ENCODE data around the gene SORCS2.

DNA sequence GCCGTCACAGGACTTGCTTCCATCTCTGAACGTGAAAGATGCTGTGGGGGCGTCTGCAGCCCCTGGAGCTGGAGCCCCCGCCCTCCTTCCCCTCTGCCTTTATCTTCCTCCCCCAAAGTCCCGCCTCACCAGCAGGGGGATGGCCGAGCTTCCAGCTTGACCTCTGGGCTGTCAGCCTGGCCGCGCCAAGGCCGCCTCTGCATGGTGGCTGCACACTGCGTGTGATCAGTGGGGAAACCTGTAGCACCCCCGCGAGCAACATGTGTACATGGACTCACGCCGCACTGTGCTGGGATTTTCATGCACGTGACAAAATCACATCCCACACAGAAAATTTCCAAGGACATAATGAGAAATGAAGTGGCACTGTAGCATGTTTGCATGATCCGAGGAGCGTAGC is 268.9 kb downstream of the SORCS2 start:
- no peak for TF ChIP-seq CTCF (IDR thresholded peaks at IDR 0.05)
- TF ChIP-seq POLR2AphosphoS5 (IDR thresholded peaks at IDR 0.05; ENCODE audit: low read depth, low read length): no peak
- TF ChIP-seq, protein P1, sequence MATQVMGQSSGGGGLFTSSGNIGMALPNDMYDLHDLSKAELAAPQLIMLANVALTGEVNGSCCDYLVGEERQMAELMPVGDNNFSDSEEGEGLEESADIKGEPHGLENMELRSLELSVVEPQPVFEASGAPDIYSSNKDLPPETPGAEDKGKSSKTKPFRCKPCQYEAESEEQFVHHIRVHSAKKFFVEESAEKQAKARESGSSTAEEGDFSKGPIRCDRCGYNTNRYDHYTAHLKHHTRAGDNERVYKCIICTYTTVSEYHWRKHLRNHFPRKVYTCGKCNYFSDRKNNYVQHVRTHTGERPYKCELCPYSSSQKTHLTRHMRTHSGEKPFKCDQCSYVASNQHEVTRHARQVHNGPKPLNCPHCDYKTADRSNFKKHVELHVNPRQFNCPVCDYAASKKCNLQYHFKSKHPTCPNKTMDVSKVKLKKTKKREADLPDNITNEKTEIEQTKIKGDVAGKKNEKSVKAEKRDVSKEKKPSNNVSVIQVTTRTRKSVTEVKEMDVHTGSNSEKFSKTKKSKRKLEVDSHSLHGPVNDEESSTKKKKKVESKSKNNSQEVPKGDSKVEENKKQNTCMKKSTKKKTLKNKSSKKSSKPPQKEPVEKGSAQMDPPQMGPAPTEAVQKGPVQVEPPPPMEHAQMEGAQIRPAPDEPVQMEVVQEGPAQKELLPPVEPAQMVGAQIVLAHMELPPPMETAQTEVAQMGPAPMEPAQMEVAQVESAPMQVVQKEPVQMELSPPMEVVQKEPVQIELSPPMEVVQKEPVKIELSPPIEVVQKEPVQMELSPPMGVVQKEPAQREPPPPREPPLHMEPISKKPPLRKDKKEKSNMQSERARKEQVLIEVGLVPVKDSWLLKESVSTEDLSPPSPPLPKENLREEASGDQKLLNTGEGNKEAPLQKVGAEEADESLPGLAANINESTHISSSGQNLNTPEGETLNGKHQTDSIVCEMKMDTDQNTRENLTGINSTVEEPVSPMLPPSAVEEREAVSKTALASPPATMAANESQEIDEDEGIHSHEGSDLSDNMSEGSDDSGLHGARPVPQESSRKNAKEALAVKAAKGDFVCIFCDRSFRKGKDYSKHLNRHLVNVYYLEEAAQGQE (IDR thresholded peaks at IDR 0.05; ENCODE audit: insufficient read depth in 1 of 2, low read depth in 2 of 2, low read length in 1 of 2): no peak
- no peak for TF ChIP-seq SIN3A (IDR thresholded peaks at IDR 0.05; ENCODE audit: borderline replicate concordance, insufficient read depth, low read depth, low read length)
- no peak for TF ChIP-seq TCF7L2 (IDR thresholded peaks at IDR 0.05; ENCODE audit: low read depth, low read length)

All from Panc1 (cell line).